DND-41 (cell line): Measurements from ENCODE around the gene CLMP.

ENCODE experiments used
- EZH2 ChIP-seq: IDR thresholded peaks from 3 replicates; pipeline ENCODE4 v1.6.1; 2012; ENCODE audit warnings: borderline replicate concordance, low read depth, mild to moderate bottlenecking, moderate library complexity, low read length, inconsistent platforms; ENCODE audit not compliant: severe bottlenecking
- TF ChIP-seq, protein P1 (sequence below): IDR thresholded peaks from 2 replicates; pipeline ENCODE4 v1.5.1; 2012; ENCODE audit warnings: borderline replicate concordance, low read length, moderate library complexity, mild to moderate bottlenecking; ENCODE audit not compliant: poor library complexity, severe bottlenecking; ENCODE audit errors: extremely low read depth

DNA sequence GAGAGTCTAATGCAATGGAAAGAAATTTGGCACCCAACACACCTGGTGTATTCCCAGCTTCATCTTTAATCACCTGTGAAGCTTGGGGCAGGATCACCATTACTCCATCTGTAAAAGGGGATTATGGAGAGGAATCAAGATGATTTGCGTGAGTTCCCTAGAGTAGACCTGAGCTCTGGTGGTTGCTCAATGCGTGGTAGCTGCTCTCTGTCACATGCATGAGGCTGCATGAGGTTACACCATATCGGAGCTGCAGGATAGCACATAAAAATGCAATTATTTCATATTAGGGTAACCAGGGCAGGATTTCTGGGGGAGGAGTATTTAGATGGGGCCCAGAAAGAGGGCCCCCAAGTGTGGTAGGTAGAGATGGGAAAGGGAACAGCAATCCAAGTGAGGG lies 35.3 kb upstream of the CLMP start:
- TF ChIP-seq, protein P1, sequence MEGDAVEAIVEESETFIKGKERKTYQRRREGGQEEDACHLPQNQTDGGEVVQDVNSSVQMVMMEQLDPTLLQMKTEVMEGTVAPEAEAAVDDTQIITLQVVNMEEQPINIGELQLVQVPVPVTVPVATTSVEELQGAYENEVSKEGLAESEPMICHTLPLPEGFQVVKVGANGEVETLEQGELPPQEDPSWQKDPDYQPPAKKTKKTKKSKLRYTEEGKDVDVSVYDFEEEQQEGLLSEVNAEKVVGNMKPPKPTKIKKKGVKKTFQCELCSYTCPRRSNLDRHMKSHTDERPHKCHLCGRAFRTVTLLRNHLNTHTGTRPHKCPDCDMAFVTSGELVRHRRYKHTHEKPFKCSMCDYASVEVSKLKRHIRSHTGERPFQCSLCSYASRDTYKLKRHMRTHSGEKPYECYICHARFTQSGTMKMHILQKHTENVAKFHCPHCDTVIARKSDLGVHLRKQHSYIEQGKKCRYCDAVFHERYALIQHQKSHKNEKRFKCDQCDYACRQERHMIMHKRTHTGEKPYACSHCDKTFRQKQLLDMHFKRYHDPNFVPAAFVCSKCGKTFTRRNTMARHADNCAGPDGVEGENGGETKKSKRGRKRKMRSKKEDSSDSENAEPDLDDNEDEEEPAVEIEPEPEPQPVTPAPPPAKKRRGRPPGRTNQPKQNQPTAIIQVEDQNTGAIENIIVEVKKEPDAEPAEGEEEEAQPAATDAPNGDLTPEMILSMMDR, result no peak
- no peak for TF ChIP-seq EZH2
